CD4-positive, alpha-beta T cell treated with Interleukin-6 at 100 ng/mL for 8 hours (primary cell): ENCODE data around the gene PIK3CG.
"Not testable (repeated sequence)": the region's sequence is repeated elsewhere in the genome, so short reads cannot be mapped to it uniquely, and the experiment has no call there.

Experiments used
- DNase-seq: peaks from one replicate; pipeline ENCODE4 v3.0.0-alpha.2; 2020; ENCODE audit warnings: mixed read lengths, low spot score

The PIK3CG gene

GRCh38 chr7:106865130-106866041 lies at the start of gene PIK3CG:
PIK3CG (plus strand) TSS chr7:106865282; CDS start chr7:106867562, 2,280 bp downstream.
- peak; percentile 59 for DNase-seq

GRCh38 chr7:106817098-106817497 lies 48.0 kb upstream of the PIK3CG start:
- DNase-seq = no peak

- no peak for DNase-seq
Observed at GRCh38 chr7:106818736-106819135, 46.3 kb upstream of the PIK3CG start.

- DNase-seq = no peak
Observed at GRCh38 chr7:106819546-106819945, 45.5 kb upstream of the PIK3CG start.

GRCh38 chr7:106820321-106821217 lies 44.5 kb upstream of the PIK3CG start:
- no peak for DNase-seq

GRCh38 chr7:106823631-106824030 lies 41.5 kb upstream of the PIK3CG start:
- no peak for DNase-seq

GRCh38 chr7:106824458-106824857 lies 40.6 kb upstream of the PIK3CG start:
- no peak for DNase-seq

GRCh38 chr7:106827626-106828025 lies 37.5 kb upstream of the PIK3CG start:
- DNase-seq = no peak

GRCh38 chr7:106829496-106829895 lies 35.6 kb upstream of the PIK3CG start:
- DNase-seq = no peak

- DNase-seq = not testable (repeated sequence)
Observed at GRCh38 chr7:106830896-106831295, 34.2 kb upstream of the PIK3CG start.

GRCh38 chr7:106836816-106837215 lies 28.3 kb upstream of the PIK3CG start:
- DNase-seq = no peak

- no peak for DNase-seq
Observed at GRCh38 chr7:106839511-106839910, 25.6 kb upstream of the PIK3CG start.

GRCh38 chr7:106840342-106840741 lies 24.7 kb upstream of the PIK3CG start:
- no peak for DNase-seq

GRCh38 chr7:106841896-106842390 lies 23.1 kb upstream of the PIK3CG start:
- DNase-seq = no peak

- DNase-seq = no peak
Observed at GRCh38 chr7:106844279-106844997, 20.6 kb upstream of the PIK3CG start.

GRCh38 chr7:106848049-106848448 lies 17.0 kb upstream of the PIK3CG start:
- no peak for DNase-seq

- DNase-seq = no peak
Observed at GRCh38 chr7:106848851-106849442, 16.1 kb upstream of the PIK3CG start.

GRCh38 chr7:106851632-106852031 lies 13.4 kb upstream of the PIK3CG start:
- not testable (repeated sequence) for DNase-seq

GRCh38 chr7:106853250-106853908 lies 11.7 kb upstream of the PIK3CG start:
- no peak for DNase-seq

GRCh38 chr7:106855540-106856132 lies 9.4 kb upstream of the PIK3CG start:
- DNase-seq = no peak
